ENCODE measurements around the gene PTPN3. TPM values are rescaled to one million over a fixed set of nuclear protein-coding genes. Genes with fewer than 3 reads are reported as not detected.

PTPN3 gene
- total RNA-seq, 1 donor from 2014 or later, result 0.62 TPM

DNA sequence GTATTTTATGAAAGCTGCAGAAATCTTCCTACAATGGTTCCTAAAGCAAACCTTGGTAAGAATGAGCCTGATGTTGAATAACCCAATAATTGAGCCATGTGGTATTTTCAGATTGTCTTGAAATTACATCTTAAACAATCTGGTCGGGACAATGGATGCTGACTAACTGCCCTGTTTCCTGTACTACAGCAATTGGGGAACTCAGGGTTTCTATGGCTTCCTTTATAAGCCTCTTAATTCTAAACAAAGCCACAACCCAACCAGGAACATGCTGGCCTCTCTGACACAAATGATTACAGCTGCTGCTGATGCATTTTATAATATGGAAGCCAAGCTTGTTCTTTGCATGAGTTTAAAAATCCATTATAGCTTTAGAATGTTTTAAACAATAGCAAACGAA is 30.2 kb downstream of the PTPN3 start:
- no peaks in the 10 kb centered on the region for H3K36me3 Mint-ChIP-seq (ENCODE audit: low read depth, unreplicated experiment)
- TF ChIP-seq, protein P1, sequence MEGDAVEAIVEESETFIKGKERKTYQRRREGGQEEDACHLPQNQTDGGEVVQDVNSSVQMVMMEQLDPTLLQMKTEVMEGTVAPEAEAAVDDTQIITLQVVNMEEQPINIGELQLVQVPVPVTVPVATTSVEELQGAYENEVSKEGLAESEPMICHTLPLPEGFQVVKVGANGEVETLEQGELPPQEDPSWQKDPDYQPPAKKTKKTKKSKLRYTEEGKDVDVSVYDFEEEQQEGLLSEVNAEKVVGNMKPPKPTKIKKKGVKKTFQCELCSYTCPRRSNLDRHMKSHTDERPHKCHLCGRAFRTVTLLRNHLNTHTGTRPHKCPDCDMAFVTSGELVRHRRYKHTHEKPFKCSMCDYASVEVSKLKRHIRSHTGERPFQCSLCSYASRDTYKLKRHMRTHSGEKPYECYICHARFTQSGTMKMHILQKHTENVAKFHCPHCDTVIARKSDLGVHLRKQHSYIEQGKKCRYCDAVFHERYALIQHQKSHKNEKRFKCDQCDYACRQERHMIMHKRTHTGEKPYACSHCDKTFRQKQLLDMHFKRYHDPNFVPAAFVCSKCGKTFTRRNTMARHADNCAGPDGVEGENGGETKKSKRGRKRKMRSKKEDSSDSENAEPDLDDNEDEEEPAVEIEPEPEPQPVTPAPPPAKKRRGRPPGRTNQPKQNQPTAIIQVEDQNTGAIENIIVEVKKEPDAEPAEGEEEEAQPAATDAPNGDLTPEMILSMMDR (IDR thresholded peaks at IDR 0.05; ENCODE audit: unreplicated experiment), result no peak

DNA sequence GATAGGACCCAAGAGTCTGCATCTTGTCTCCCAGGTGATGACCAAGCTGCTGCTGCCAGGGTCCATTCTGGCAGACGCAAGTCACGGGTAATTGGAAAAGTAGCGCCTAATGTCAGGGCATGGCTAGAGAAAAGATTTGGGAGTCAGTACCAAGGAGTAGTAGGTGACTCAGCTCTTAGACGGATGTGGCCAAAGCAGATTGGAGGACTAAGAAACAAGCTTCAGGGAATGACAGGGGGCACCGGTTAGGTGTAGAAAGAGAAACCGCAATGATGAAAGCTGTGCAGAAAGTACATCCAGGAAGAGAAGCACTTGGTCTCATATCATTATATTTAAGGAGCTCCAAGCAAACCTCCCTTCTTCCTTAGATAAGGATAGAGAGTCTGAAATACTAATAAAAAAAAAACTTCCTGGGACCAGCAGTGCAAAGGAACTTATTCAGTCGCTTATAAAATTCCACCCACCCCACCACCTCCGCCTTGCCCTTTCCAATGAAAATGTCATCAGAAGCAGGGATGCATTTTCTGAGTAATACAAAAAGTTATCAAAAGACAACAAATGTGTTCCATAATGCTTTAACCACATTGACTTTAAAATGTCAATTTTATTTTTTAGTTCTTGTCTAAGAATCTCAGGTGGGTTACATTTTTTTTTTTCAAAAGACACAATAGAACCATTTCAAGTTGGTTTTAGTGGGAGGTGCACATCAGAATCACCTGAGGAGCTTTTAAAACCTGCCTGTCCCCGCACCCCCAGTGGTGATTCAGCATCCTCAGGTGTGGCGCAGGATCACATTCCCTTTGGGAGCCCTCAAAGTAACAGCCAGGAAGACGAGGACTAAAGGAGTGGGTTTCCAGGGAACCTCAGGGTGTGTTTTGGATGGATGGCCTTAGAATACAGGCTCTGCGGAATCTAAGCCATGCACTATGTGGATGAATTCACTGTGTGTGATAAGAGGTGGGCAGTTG is 31.2 kb downstream of the PTPN3 start:
- peaks cover 9% of the 10 kb centered on the region for H3K27me3 Mint-ChIP-seq (ENCODE audit: unreplicated experiment)
- H3K27ac Mint-ChIP-seq (ENCODE audit: unreplicated experiment), result no peak overlapping the region
- no peaks in the 10 kb centered on the region for H3K9me3 Mint-ChIP-seq (ENCODE audit: unreplicated experiment)
- H3K4me3 Mint-ChIP-seq (ENCODE audit: unreplicated experiment), result no peak overlapping the region
- H3K4me1 Mint-ChIP-seq (ENCODE audit: unreplicated experiment), result no peaks in the 10 kb centered on the region
- TF ChIP-seq, protein P1 (IDR thresholded peaks at IDR 0.05; ENCODE audit: unreplicated experiment), result no peak
- DNase-seq (ENCODE audit: low spot score), result no peak
- H3K36me3 Mint-ChIP-seq (ENCODE audit: low read depth, unreplicated experiment), result no peaks in the 10 kb centered on the region

More for the DNA sequence above, 30.2 kb downstream of the PTPN3 start:
- H3K27me3 Mint-ChIP-seq (ENCODE audit: unreplicated experiment), result peaks cover 8% of the 10 kb centered on the region
- no peaks in the 10 kb centered on the region for H3K9me3 Mint-ChIP-seq (ENCODE audit: unreplicated experiment)
- DNase-seq (ENCODE audit: low spot score), result no peak
- H3K4me3 Mint-ChIP-seq (ENCODE audit: unreplicated experiment), result no peak overlapping the region
- H3K4me1 Mint-ChIP-seq (ENCODE audit: unreplicated experiment), result no peaks in the 10 kb centered on the region
- H3K27ac Mint-ChIP-seq (ENCODE audit: unreplicated experiment), result no peak overlapping the region

DNA sequence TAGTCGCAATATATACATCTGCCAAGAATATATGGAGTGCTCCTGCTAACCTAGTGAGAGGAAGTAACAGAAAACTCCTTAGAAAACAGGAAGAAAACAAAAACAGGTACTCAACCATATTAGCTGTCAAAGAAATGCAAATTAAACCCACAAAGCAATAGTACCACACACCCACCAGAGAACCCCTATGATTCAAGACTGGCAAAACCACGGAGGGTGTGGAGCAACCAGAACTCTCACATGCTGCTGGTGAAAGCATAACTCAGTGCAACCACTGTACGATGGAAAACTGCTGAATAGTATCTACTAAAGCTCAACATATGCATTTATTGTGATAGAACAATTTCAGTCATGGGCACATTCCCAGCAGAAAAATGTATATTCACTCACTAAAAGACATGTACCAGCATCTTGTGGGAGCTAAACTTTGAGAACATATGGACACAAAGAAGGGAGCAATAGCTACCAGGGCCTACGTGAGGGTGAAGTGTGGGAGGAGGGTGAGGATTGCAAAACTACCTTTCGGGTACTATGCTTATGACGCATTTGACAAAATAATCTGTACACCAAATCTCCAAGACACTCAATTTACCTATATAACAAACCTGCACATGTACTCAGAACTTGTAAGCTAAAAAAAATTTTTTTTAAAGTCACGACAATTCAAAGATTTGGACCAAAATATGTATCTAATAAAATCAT is 34.0 kb downstream of the PTPN3 start:
- Mint-ChIP-seq H3K9me3 (ENCODE audit: unreplicated experiment) (no peaks in the 10 kb centered on the region), H3K4me3 (ENCODE audit: unreplicated experiment) (no peak overlapping the region), H3K4me1 (ENCODE audit: unreplicated experiment) (no peaks in the 10 kb centered on the region), H3K27me3 (ENCODE audit: unreplicated experiment) (peaks cover 15% of the 10 kb centered on the region), H3K27ac (ENCODE audit: unreplicated experiment) (no peak overlapping the region), H3K36me3 (ENCODE audit: low read depth, unreplicated experiment) (no peaks in the 10 kb centered on the region)
- DNase-seq (ENCODE audit: low spot score), result no peak
- TF ChIP-seq, protein P1 (IDR thresholded peaks at IDR 0.05; ENCODE audit: unreplicated experiment), result no peak

DNA sequence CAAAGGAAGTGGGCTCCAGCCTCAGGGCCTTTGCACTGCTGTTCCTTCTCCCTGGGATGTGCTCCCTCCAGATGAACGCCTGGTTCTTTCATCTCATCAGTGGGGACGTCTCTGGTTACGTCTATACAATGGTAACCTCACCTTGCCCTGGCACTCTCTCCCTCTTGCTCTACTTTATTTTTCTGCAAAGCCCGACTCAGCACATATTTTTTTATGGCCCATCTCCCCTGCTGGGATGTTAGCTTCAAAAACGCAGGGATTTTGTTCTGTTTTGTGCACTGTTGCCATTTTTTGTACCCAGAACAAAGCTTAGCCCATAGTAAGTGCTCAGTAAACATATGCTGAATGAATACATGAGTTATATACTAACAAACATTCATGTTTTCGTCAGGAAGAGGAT is 37.5 kb downstream of the PTPN3 start:
- no peaks in the 10 kb centered on the region for H3K9me3 Mint-ChIP-seq (ENCODE audit: unreplicated experiment)
- no peaks in the 10 kb centered on the region for H3K4me1 Mint-ChIP-seq (ENCODE audit: unreplicated experiment)

More for the DNA sequence above, 37.5 kb downstream of the PTPN3 start:
- TF ChIP-seq, protein P1 (IDR thresholded peaks at IDR 0.05; ENCODE audit: unreplicated experiment), result no peak
- Mint-ChIP-seq H3K27ac (ENCODE audit: unreplicated experiment) (no peak overlapping the region), H3K36me3 (ENCODE audit: low read depth, unreplicated experiment) (no peaks in the 10 kb centered on the region), H3K27me3 (ENCODE audit: unreplicated experiment) (peaks cover 9% of the 10 kb centered on the region), H3K4me3 (ENCODE audit: unreplicated experiment) (no peak overlapping the region)
- no peak for DNase-seq (ENCODE audit: low spot score)

Data from endothelial cell (in vitro differentiated cells).